ENCODE results near the gene CABLES1. TPM values are rescaled to one million over a fixed set of nuclear protein-coding genes. Genes with fewer than 3 reads are reported as not detected.
"Not testable (repeated sequence)": the region's sequence is repeated elsewhere in the genome, so short reads cannot be mapped to it uniquely, and the experiment has no call there.

Gene CABLES1
- total RNA-seq, 1 experiment from 2014 or later: 9.6 TPM

DNA sequence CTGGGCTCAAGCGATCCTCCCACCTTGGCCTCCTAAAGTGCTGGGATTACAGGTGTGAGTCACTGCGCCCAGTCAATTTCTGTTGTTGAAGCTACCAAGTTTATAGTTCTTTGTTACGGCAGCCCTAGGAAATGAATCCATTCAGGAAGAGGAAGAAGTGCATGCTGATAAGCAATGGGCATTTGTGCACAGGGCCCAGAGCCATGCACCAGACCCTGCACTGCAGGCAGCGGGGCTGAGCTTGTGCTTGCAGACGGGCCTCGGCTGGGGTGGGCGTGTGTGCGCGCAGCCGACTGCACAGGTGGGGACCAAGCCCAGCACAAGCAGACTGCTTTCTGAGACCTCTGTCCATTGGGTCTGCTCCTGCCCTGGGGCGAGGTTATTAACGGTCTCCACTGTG lies 144.6 kb downstream of the CABLES1 start:
- Histone ChIP-seq H3K36me3 (replicated peaks; ENCODE audit: control insufficient read depth, insufficient read depth, low read length) (no peaks in the 10 kb centered on the region), H3K27me3 (ENCODE audit: control insufficient read depth, insufficient read depth, low read length) (no peaks in the 10 kb centered on the region), H3K4me3 (ENCODE audit: insufficient read depth, low read depth, low read length) (no peak overlapping the region)
- DNase-seq: no peak

- no peak overlapping the region for H3K4me3 ChIP-seq (ENCODE audit: insufficient read depth, low read depth, low read length)
- no peaks in the 10 kb centered on the region for H3K27me3 ChIP-seq (ENCODE audit: control insufficient read depth, insufficient read depth, low read length)
- no peaks in the 10 kb centered on the region for H3K36me3 ChIP-seq (replicated peaks; ENCODE audit: control insufficient read depth, insufficient read depth, low read length)
- no peak for DNase-seq
Observed at GRCh38 chr18:23280844-23281243, 145.6 kb downstream of the CABLES1 start.

DNA sequence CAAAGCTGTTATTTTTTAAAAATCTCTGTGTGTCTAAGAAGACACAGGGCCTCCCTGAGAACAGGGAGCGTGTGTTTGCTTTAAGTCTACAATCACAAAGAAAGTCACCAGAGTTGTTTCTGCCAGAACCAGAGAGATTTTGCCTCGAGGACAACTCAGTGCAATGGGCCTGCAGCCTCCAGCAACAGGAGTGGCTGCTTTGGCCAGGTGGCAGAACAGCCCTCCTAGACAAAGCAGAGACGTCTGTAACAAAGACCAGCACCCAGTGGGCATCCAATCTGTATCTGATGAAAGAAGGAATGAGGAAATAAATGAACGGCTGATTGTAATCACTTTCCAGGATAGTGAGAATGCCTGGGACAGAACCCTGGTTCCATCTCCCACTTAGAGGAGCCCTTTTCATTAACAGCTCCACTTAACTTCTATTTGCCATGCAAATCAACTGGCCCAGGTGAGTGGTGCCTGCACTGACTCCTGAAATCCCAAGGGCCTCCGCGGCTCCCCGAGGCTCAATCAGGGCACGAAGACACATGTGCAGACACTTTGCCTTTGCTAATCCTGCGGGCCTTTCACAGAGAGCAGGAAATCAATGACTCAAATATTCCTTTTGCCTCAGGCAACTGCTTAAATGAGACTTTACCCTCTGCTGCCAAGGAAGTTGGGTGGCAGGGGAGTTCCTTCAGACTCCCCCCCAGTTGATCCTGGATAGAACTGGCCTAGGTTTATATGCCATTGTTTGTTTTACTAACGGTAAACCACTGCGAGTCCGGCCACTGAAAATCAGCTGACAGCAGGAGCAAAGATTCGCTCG lies 146.5 kb downstream of the CABLES1 start:
- no peak for DNase-seq
- no peak overlapping the region for H3K4me3 ChIP-seq (ENCODE audit: insufficient read depth, low read depth, low read length)
- H3K27me3 ChIP-seq (ENCODE audit: control insufficient read depth, insufficient read depth, low read length): no peaks in the 10 kb centered on the region
- H3K36me3 ChIP-seq (replicated peaks; ENCODE audit: control insufficient read depth, insufficient read depth, low read length): no peaks in the 10 kb centered on the region

DNA sequence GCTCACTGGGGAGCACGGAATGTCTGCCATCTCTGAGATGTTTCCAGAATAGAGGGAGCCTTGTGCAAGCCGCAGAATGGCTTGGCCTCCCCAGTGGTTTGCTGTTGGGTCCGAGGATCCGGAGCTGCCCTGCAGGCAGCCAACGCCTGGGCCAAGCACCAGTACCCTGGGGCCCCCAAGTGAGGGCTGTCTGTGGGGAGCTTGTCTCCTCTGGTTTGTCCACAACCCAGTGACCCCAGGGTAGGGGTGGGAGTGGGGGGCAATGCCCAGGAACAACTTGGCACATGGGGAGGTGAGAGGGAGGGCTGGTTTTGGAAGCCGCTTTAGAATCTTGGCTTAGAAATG lies 147.1 kb downstream of the CABLES1 start:
- Histone ChIP-seq H3K4me3 (ENCODE audit: insufficient read depth, low read depth, low read length) (no peak overlapping the region), H3K27me3 (ENCODE audit: control insufficient read depth, insufficient read depth, low read length) (no peaks in the 10 kb centered on the region), H3K36me3 (replicated peaks; ENCODE audit: control insufficient read depth, insufficient read depth, low read length) (no peaks in the 10 kb centered on the region)
- DNase-seq: no peak

- H3K36me3 ChIP-seq (replicated peaks; ENCODE audit: control insufficient read depth, insufficient read depth, low read length): no peaks in the 10 kb centered on the region
- no peaks in the 10 kb centered on the region for H3K27me3 ChIP-seq (ENCODE audit: control insufficient read depth, insufficient read depth, low read length)
- DNase-seq: peak; percentile 79
- no peak overlapping the region for H3K4me3 ChIP-seq (ENCODE audit: insufficient read depth, low read depth, low read length)
Observed at GRCh38 chr18:23283916-23284430, 148.7 kb downstream of the CABLES1 start.

DNA sequence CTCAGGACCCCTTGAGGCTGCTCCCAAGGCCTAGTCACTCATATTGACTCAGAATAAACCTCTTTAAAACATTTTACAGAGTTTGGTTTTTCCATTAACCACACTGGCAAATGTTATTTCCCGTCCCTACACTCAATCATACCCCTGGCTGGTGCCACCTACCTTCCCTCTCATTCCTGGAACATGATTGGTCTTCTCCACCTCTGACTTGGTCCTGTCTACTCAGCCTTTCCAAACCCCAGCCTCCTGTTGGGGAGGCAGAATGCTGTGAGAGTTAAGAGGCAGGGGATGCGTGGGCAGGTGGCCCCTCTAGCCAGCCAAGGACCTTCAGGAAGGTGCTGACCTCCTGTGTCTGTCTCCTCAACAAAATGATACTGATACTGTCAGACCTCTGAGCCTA lies 149.3 kb downstream of the CABLES1 start:
- H3K4me3 ChIP-seq (ENCODE audit: insufficient read depth, low read depth, low read length): peak overlapping the region; percentile 4; the same call in 1 of the 2 replicates
- H3K27me3 ChIP-seq (ENCODE audit: control insufficient read depth, insufficient read depth, low read length): no peaks in the 10 kb centered on the region
- H3K36me3 ChIP-seq (replicated peaks; ENCODE audit: control insufficient read depth, insufficient read depth, low read length): no peaks in the 10 kb centered on the region
- no peak for DNase-seq

DNA sequence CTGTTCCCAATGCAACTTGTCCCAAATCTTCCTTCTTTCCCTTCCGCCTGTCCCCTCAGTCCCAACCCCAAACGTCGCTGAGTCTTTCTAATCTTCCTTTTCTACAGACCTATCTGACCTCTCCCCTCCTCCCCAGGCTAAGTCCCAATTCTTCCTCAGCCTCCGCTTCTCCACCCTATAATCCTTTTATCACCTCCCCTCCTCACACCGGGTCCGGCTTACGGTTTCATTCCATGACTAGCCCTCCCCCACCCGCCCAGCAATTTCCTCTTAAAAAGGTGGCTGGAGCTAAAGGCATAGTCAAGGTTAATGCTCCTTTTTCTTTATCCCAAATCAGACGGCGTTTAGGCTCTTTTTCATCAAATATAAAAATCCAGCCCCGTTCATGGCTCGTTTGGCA lies 150.3 kb downstream of the CABLES1 start:
- DNase-seq; H3K27me3 ChIP-seq (ENCODE audit: control insufficient read depth, insufficient read depth, low read length); H3K36me3 ChIP-seq (replicated peaks; ENCODE audit: control insufficient read depth, insufficient read depth, low read length): not testable (repeated sequence)
- H3K4me3 ChIP-seq (ENCODE audit: insufficient read depth, low read depth, low read length): peak overlapping the region; percentile 5; the same call in 1 of the 2 replicates

GRCh38 chr18:23291456-23292205 lies 156.3 kb downstream of the CABLES1 start:
- H3K36me3 ChIP-seq (replicated peaks; ENCODE audit: control insufficient read depth, insufficient read depth, low read length): no peaks in the 10 kb centered on the region
- no peak overlapping the region for H3K4me3 ChIP-seq (ENCODE audit: insufficient read depth, low read depth, low read length)
- no peak for DNase-seq
- H3K27me3 ChIP-seq (ENCODE audit: control insufficient read depth, insufficient read depth, low read length): no peaks in the 10 kb centered on the region

DNA sequence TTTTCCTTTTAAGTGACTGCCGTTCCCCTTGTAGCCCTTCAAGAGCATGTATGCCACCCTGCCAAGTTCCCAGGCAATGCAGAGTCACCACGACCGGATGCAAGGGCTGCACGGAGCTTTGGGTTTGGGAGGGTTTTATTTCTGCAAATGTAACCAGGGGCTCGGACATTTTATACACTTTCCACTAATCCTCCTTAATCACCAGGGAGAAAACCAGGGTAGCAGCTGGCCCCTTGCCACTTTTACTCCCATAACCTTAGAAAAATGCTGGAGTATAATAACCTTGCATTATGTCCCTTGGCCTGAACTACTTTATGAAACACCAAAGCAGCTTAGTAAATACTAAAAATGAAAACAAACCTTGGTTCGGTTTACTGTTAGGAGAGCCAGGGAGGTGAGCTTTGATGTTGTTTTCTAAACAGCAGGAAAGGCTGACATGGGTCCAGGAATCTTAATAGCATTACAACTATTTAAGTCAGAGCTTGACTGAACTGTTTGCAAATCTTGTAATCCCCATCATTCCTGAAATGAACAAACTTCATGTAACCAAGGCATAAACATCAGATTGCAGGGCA lies 165.0 kb downstream of the CABLES1 start:
- Histone ChIP-seq H3K27me3 (ENCODE audit: control insufficient read depth, insufficient read depth, low read length) (no peaks in the 10 kb centered on the region), H3K4me3 (ENCODE audit: insufficient read depth, low read depth, low read length) (no peak overlapping the region), H3K36me3 (replicated peaks; ENCODE audit: control insufficient read depth, insufficient read depth, low read length) (no peaks in the 10 kb centered on the region)
- no peak for DNase-seq

DNA sequence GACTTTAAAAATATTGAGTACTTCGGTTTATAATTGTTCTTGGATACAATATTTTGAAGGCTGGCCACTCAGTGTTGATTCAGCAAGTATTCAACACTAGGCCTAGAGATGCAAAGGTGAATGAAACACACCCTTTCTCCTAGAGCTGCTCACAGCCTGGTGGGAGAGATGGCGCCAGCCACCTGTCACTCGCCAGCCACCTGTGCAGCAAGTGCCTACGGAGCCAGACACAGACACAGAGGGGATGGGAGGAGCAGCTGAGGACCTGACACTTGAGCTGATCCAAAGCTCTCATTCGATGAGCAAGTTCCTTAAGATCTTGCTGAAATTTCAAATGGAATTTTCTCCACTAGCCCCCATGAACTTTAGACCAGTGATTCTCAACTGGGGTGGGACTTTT lies 166.7 kb downstream of the CABLES1 start:
- no peak overlapping the region for H3K4me3 ChIP-seq (ENCODE audit: insufficient read depth, low read depth, low read length)
- no peaks in the 10 kb centered on the region for H3K27me3 ChIP-seq (ENCODE audit: control insufficient read depth, insufficient read depth, low read length)
- DNase-seq: no peak
- no peaks in the 10 kb centered on the region for H3K36me3 ChIP-seq (replicated peaks; ENCODE audit: control insufficient read depth, insufficient read depth, low read length)

- Histone ChIP-seq H3K27me3 (ENCODE audit: control insufficient read depth, insufficient read depth, low read length) (no peaks in the 10 kb centered on the region), H3K4me3 (ENCODE audit: insufficient read depth, low read depth, low read length) (no peak overlapping the region), H3K36me3 (replicated peaks; ENCODE audit: control insufficient read depth, insufficient read depth, low read length) (no peaks in the 10 kb centered on the region)
- no peak for DNase-seq
Observed at GRCh38 chr18:23302511-23302850, 167.2 kb downstream of the CABLES1 start.

- H3K36me3 ChIP-seq (replicated peaks; ENCODE audit: control insufficient read depth, insufficient read depth, low read length): no peaks in the 10 kb centered on the region
Observed at GRCh38 chr18:23302851-23303527, 167.7 kb downstream of the CABLES1 start.

DNA sequence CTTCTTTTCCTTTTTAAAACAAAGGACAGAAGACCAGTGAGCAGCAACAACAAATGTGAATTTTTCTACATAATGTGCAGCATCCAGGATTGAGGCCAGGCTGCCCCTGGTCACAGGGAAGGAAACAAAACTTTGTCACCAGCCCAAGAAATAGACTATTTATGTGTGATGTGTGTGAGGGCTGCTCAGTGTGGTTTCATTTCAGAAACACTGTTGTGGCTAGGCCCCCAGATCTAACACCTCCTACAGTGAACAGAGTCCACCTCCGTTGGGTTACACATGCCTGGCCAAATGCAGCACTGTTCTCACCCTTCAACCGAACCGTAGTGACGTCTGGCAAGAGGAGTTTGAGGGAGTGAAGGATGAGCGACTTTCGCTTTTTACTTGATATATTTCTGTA lies 171.5 kb downstream of the CABLES1 start:
- DNase-seq: no peak

More at GRCh38 chr18:23302851-23303527, 167.7 kb downstream of the CABLES1 start:
- no peak for DNase-seq
- H3K4me3 ChIP-seq (ENCODE audit: insufficient read depth, low read depth, low read length): no peak overlapping the region
- H3K27me3 ChIP-seq (ENCODE audit: control insufficient read depth, insufficient read depth, low read length): no peaks in the 10 kb centered on the region

DNA sequence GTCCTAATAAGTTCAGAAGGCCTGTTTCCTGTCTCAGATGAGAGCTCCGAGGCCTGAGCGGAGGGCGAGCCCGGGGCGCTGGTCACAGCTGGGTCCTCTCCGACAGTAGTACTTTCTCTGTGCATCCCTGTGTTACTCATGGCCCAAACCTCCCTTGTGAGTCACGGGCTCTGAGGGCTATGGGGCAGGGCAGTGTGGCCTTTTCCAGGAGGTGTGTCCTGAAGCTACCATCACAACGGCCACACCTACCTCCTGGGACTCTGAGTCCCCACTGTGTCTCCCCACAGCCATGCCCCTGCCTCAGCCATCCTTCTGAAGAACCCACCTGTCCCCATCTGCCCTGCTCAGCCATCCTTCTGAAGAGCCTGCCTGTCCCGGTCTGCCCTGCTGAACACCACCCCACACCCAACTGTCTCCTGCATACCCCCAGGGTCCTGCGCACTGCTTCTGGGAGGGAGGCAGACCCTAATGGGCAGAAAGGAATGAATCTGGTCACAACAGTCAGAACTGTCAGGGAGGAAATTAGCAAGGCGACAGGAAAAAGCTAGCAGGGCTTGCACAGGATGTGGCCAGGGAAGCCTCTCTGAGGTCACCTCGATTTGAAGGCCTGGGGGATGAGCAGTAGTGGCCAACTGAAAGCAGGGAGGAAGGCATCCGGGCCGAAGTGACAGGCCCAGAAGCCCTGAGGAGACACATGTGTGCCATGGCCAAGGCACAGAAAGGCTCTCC lies 172.4 kb downstream of the CABLES1 start:
- DNase-seq: no peak
- Histone ChIP-seq H3K27me3 (ENCODE audit: control insufficient read depth, insufficient read depth, low read length) (no peaks in the 10 kb centered on the region), H3K4me3 (ENCODE audit: insufficient read depth, low read depth, low read length) (no peak overlapping the region), H3K36me3 (replicated peaks; ENCODE audit: control insufficient read depth, insufficient read depth, low read length) (no peaks in the 10 kb centered on the region)

More for the DNA sequence above, 171.5 kb downstream of the CABLES1 start:
- H3K27me3 ChIP-seq (ENCODE audit: control insufficient read depth, insufficient read depth, low read length): no peaks in the 10 kb centered on the region
- no peak overlapping the region for H3K4me3 ChIP-seq (ENCODE audit: insufficient read depth, low read depth, low read length)
- H3K36me3 ChIP-seq (replicated peaks; ENCODE audit: control insufficient read depth, insufficient read depth, low read length): no peaks in the 10 kb centered on the region

All from H7 (cell line).